Stimulated activated naive CD8-positive, alpha-beta T cell treated with anti-CD3 and anti-CD28 coated beads, Interleukin-15, Interleukin-2, amounts not matched to agents 100 ng/mL and 50 ng/mL, for 24 hours (primary cell): Measurements from ENCODE around the gene TCF4.

Experiments used
- H3K27ac Mint-ChIP-seq: one replicate; pipeline ENCODE4 v1.8.0; 2021; ENCODE audit warnings: mild to moderate bottlenecking, mixed read lengths
- H3K27me3 Mint-ChIP-seq: one replicate; pipeline ENCODE4 v1.8.0; 2021; ENCODE audit warnings: mixed read lengths
- H3K36me3 Mint-ChIP-seq: one replicate; pipeline ENCODE4 v1.8.0; 2021; ENCODE audit warnings: low read depth, mixed read lengths
- H3K4me1 Mint-ChIP-seq: one replicate; pipeline ENCODE4 v1.8.0; 2021; ENCODE audit warnings: low read depth, mixed read lengths
- H3K4me3 Mint-ChIP-seq: one replicate; pipeline ENCODE4 v1.8.0; 2021; ENCODE audit warnings: mild to moderate bottlenecking, mixed read lengths
- H3K9me3 Mint-ChIP-seq: one replicate; pipeline ENCODE4 v1.8.0; 2021; ENCODE audit warnings: mixed read lengths

TCF4 gene

GRCh38 chr18:55593888-55594287, 5.9 kb upstream of the TCF4 start:
- H3K27ac Mint-ChIP-seq: no peak overlapping the region
- H3K27me3 Mint-ChIP-seq: peaks cover 13% of the 10 kb centered on the region
- H3K36me3 Mint-ChIP-seq: no peaks in the 10 kb centered on the region
- H3K4me1 Mint-ChIP-seq: peaks cover 14% of the 10 kb centered on the region
- H3K4me3 Mint-ChIP-seq: no peak overlapping the region
- peaks cover 4% of the 10 kb centered on the region for H3K9me3 Mint-ChIP-seq

GRCh38 chr18:55592572-55592971, 4.6 kb upstream of the TCF4 start:
- Mint-ChIP-seq H3K27ac (no peak overlapping the region), H3K4me3 (no peak overlapping the region), H3K27me3 (peaks cover 19% of the 10 kb centered on the region), H3K4me1 (peaks cover 22% of the 10 kb centered on the region), H3K36me3 (peaks cover 5% of the 10 kb centered on the region), H3K9me3 (peaks cover 4% of the 10 kb centered on the region)

GRCh38 chr18:55592106-55592505, 4.1 kb upstream of the TCF4 start:
- Mint-ChIP-seq H3K36me3 (peaks cover 5% of the 10 kb centered on the region), H3K4me1 (peaks cover 25% of the 10 kb centered on the region), H3K27me3 (peaks cover 22% of the 10 kb centered on the region), H3K27ac (no peak overlapping the region), H3K4me3 (no peak overlapping the region), H3K9me3 (peaks cover 4% of the 10 kb centered on the region)

- peaks cover 46% of the 10 kb centered on the region for H3K27me3 Mint-ChIP-seq
- peak overlapping the region; percentile 88 for H3K4me3 Mint-ChIP-seq
- peaks cover 4% of the 10 kb centered on the region for H3K9me3 Mint-ChIP-seq
- H3K36me3 Mint-ChIP-seq: peaks cover 5% of the 10 kb centered on the region
- H3K27ac Mint-ChIP-seq: peak overlapping the region; percentile 63
- H3K4me1 Mint-ChIP-seq: peaks cover 38% of the 10 kb centered on the region
Observed at GRCh38 chr18:55589625-55590291, 1.8 kb upstream of the TCF4 start.

GRCh38 chr18:55588870-55589595, 1.0 kb upstream of the TCF4 start:
- H3K4me1 Mint-ChIP-seq: peaks cover 38% of the 10 kb centered on the region
- H3K27ac Mint-ChIP-seq: peak overlapping the region; percentile 63
- peaks cover 4% of the 10 kb centered on the region for H3K9me3 Mint-ChIP-seq
- peaks cover 5% of the 10 kb centered on the region for H3K36me3 Mint-ChIP-seq
- peak overlapping the region; percentile 88 for H3K4me3 Mint-ChIP-seq
- peaks cover 50% of the 10 kb centered on the region for H3K27me3 Mint-ChIP-seq

GRCh38 chr18:55587418-55588110, 428 bp downstream of the TCF4 start:
- peak overlapping the region; percentile 80 for H3K4me3 Mint-ChIP-seq
- H3K27ac Mint-ChIP-seq: no peak overlapping the region
- H3K27me3 Mint-ChIP-seq: peaks cover 57% of the 10 kb centered on the region
- H3K36me3 Mint-ChIP-seq: peaks cover 5% of the 10 kb centered on the region
- peaks cover 38% of the 10 kb centered on the region for H3K4me1 Mint-ChIP-seq
- peaks cover 4% of the 10 kb centered on the region for H3K9me3 Mint-ChIP-seq

GRCh38 chr18:55585920-55586561, 2.0 kb downstream of the TCF4 start:
- H3K4me1 Mint-ChIP-seq: peaks cover 38% of the 10 kb centered on the region
- peak overlapping the region; percentile 80 for H3K4me3 Mint-ChIP-seq
- H3K9me3 Mint-ChIP-seq: peaks cover 3% of the 10 kb centered on the region
- H3K27me3 Mint-ChIP-seq: peaks cover 56% of the 10 kb centered on the region
- H3K36me3 Mint-ChIP-seq: peaks cover 5% of the 10 kb centered on the region
- peak overlapping the region; percentile 38 for H3K27ac Mint-ChIP-seq

- no peaks in the 10 kb centered on the region for H3K9me3 Mint-ChIP-seq
Observed at GRCh38 chr18:55585065-55585919, 2.7 kb downstream of the TCF4 start.

GRCh38 chr18:55584201-55584600, 3.8 kb downstream of the TCF4 start:
- Mint-ChIP-seq H3K27ac (no peak overlapping the region), H3K27me3 (peaks cover 49% of the 10 kb centered on the region), H3K4me1 (peaks cover 27% of the 10 kb centered on the region), H3K9me3 (no peaks in the 10 kb centered on the region), H3K36me3 (peaks cover 5% of the 10 kb centered on the region), H3K4me3 (no peak overlapping the region)

More at GRCh38 chr18:55585065-55585919, 2.7 kb downstream of the TCF4 start:
- peak overlapping the region; percentile 13 for H3K27ac Mint-ChIP-seq
- H3K27me3 Mint-ChIP-seq: peaks cover 53% of the 10 kb centered on the region
- H3K36me3 Mint-ChIP-seq: peaks cover 5% of the 10 kb centered on the region
- H3K4me3 Mint-ChIP-seq: peak overlapping the region; percentile 80
- H3K4me1 Mint-ChIP-seq: peaks cover 38% of the 10 kb centered on the region

- peaks cover 15% of the 10 kb centered on the region for H3K4me1 Mint-ChIP-seq
- no peak overlapping the region for H3K4me3 Mint-ChIP-seq
- no peak overlapping the region for H3K27ac Mint-ChIP-seq
- peaks cover 40% of the 10 kb centered on the region for H3K27me3 Mint-ChIP-seq
- no peaks in the 10 kb centered on the region for H3K9me3 Mint-ChIP-seq
- no peaks in the 10 kb centered on the region for H3K36me3 Mint-ChIP-seq
Observed at GRCh38 chr18:55582325-55582724, 5.7 kb downstream of the TCF4 start.

GRCh38 chr18:55579501-55580270, 8.3 kb downstream of the TCF4 start:
- Mint-ChIP-seq H3K9me3 (no peaks in the 10 kb centered on the region), H3K27ac (no peak overlapping the region), H3K27me3 (peaks cover 14% of the 10 kb centered on the region), H3K4me1 (peaks cover 5% of the 10 kb centered on the region), H3K36me3 (no peaks in the 10 kb centered on the region), H3K4me3 (no peak overlapping the region)

- Mint-ChIP-seq H3K4me3 (no peak overlapping the region), H3K36me3 (no peaks in the 10 kb centered on the region), H3K27ac (no peak overlapping the region), H3K4me1 (peaks cover 5% of the 10 kb centered on the region), H3K9me3 (no peaks in the 10 kb centered on the region), H3K27me3 (peaks cover 7% of the 10 kb centered on the region)
Observed at GRCh38 chr18:55577812-55578539, 10.0 kb downstream of the TCF4 start.

GRCh38 chr18:55576001-55576400, 12.0 kb downstream of the TCF4 start:
- H3K27me3 Mint-ChIP-seq: no peaks in the 10 kb centered on the region
- no peaks in the 10 kb centered on the region for H3K36me3 Mint-ChIP-seq
- H3K27ac Mint-ChIP-seq: no peak overlapping the region
- H3K9me3 Mint-ChIP-seq: no peaks in the 10 kb centered on the region
- peaks cover 5% of the 10 kb centered on the region for H3K4me1 Mint-ChIP-seq
- no peak overlapping the region for H3K4me3 Mint-ChIP-seq
